ENCODE results near the gene DNASE1L3.
"Not testable (repeated sequence)": the region's sequence is repeated elsewhere in the genome, so short reads cannot be mapped to it uniquely, and the experiment has no call there.

DNASE1L3 gene

DNA sequence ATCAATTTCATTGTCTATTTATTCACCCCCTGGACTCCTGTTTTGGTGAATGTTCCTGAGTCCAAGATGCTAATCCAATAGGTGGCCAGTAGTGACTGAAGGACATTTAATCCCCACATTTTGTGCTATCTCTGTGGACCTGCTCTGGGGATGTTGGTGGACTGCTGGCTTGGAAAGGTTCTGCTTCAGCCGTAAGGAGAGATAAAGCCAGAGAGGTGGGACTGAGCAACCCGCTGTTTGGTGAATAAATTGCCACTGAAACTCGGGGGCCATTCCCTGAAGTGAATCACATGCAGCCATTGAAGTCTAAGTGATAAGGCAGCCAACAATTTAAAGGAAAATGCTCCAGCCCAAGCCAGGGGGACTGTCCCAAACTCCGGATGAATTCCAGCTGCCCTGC is 25.2 kb upstream of the DNASE1L3 start:
- no peak for DNase-seq (ENCODE audit: low spot score)

DNA sequence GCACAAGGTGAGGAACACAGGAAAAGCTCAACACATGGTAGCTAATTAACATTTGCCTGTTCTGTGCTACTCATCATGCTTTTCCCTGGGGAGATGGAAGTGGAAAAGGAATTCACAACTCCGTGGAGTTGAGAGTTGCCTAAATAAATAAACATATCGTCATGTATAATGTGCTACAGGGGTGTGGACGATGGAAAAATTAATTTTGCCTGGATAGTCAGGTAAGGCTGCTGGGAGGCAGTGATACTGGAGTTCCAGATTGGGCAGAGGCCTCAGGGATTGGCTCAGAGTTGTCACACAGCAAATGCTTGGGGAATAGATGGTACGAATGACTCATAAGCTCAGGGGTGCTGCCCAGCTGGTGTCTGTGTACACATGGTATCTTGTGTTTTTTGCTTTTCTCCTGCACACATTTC is 23.8 kb upstream of the DNASE1L3 start:
- DNase-seq (ENCODE audit: low spot score): peak; percentile 64

DNA sequence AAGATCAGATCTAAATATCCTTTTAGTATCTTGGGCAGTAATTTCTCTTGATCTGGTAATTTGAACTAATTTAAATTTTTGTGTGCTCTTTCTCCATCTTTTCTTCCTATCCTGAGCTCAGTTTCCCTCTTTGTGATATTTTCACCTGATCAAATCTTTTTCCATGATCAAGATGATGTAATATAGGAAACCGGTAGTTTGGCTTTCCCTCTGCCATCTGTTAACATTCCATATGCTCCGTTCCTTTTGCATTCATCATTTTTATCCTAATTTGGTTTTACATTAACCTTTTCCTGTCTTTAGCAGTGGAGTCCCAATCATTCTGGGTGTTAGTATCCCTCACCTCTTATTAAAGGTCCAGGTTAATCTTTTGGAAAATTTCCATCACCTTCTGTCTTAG is 20.9 kb upstream of the DNASE1L3 start:
- DNase-seq (ENCODE audit: low spot score): no peak

DNA sequence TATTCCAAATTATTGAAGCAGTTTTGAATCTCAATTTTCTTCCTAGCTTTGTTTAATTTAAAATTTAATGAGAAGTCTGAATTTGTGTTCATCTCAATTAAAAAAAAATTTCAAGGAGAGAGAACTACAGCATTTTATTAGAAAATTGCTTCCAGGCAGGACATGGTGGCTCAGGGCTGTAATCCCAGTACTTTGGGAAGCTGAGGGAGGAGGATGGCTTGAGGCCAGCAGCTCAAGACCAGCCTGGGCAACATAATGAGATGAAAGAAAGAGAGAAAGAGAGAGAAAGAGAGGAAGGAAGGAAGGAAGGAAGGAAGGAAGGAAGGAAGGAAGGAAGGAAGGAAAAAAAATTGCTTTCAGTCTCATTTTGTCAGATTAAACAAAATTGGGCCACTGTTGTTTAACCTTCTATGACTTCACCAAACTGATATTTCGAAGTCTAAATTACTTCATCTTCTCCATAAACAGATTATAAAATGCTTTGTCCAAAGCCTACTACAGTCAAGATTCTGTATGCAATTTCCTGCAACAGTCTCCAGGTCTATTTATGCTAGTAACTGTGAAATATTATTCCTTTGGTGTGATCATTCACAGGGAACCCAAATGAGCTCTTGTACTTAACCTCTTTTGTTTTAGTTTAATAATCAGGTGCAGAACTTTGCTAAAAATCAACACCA is 20.2 kb upstream of the DNASE1L3 start:
- DNase-seq (ENCODE audit: low spot score): no peak

DNA sequence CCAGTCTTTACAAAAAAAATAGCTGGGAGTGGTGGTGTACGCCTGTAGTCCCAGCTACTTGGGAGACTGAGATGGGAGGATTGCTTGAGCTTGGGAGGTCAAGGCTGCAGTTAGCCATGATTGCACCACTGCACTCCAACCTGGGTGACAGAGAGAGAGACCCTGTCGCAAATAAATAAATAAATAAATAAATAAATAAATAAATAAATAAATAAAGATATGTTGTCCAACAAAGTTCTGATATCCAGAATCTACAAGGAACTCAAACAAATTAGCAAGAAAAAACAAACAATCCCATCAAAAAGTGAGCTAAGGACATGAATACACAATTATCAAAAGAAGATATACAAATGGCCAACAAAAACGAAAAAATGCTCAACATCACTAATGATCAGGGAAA is 17.2 kb upstream of the DNASE1L3 start:
- DNase-seq (ENCODE audit: low spot score): not testable (repeated sequence)

DNA sequence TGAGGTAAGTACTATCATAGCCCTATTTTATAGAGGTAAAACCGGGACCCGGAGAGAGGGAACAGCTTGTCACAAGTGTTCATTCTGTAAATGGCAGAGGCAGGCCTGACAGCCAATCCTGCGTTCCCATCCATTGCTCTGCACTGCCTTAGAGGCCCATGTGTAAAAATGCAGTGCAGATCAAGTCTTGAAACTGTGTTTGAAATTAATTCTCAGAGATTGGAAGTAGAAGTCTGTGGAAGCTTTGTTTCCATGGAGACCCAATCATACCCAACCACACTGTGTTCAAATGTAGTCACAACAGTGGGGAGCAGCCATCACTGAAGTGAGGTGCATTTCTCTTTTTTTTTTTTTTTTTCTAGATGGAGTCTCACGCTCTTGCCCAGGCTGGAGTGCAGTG is 13.1 kb upstream of the DNASE1L3 start:
- DNase-seq (ENCODE audit: low spot score): peak; percentile 39

DNA sequence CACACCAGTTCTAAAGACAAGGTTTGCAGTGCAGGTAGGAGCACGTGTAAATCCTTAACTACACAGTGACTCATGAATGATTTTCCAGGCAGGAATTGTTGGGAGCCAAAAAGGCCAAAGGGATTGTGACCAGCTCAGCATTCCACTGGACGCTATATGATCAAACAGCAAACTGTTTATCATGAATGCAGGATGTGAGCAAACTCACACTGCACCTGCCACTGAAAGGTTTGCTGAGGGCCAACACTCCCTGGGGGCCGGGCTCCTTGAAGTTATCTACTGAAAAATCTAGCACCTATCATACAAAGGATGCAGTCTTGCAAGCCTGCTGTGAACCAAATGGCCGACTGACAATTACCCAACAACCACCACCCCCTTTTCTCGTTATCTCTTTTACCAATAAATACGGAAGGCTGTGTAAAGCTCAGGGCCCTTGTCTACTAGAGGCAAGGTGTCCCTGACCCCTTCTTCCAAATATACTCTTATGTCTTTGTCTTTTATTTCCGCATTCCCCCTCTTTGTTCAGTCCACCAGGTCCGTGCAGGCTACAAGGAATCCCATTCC is 11.5 kb upstream of the DNASE1L3 start:
- DNase-seq (ENCODE audit: low spot score): no peak

DNA sequence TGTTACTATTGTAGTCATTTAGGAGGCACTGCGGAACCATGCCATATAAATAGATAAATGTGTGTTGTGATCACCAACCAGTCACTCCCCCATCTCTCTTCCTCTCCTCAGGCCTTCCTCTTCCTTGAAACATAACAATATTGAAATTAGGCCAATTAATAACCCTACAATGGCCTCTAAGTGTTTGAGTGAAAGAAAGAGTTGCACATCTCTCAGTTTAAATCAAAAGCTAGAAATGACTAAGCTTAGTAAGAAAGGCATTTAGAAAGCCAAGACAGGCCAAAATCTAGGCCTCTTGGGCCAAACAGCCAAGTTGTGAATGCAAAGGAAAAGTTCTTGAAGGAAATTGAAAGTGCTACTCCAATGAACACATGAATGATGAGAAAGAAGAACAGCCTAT is 8.1 kb upstream of the DNASE1L3 start:
- DNase-seq (ENCODE audit: low spot score): no peak

DNA sequence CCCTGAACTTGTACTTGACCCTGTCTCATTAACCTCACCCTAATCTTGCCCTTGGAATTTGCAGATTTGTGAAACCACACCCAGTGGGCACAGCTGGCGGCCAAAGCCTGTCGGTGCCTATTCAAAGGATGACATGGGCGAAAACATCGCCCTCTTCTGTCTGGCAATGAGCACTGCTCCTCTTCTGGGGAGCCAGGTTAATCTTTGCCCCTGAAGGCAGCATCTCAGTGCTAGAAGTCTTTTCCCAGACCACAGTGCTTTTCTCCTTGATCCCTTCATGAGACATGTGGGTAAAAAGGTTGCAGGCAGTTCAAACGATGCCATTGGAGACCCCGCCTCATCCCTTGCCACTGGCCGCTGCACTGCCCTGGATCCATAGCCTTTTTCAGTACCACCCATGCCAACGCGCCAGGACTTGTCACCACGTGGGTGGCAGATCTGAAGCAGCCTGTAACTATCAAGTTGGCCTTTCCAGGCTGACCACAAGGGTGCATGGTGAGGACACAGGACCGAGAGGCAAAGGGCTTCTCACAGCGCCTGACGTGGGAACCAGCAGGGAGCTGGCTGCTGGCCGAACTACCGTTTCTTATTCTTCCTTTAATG is 6.5 kb upstream of the DNASE1L3 start:
- DNase-seq (ENCODE audit: low spot score): peak; percentile 94

DNA sequence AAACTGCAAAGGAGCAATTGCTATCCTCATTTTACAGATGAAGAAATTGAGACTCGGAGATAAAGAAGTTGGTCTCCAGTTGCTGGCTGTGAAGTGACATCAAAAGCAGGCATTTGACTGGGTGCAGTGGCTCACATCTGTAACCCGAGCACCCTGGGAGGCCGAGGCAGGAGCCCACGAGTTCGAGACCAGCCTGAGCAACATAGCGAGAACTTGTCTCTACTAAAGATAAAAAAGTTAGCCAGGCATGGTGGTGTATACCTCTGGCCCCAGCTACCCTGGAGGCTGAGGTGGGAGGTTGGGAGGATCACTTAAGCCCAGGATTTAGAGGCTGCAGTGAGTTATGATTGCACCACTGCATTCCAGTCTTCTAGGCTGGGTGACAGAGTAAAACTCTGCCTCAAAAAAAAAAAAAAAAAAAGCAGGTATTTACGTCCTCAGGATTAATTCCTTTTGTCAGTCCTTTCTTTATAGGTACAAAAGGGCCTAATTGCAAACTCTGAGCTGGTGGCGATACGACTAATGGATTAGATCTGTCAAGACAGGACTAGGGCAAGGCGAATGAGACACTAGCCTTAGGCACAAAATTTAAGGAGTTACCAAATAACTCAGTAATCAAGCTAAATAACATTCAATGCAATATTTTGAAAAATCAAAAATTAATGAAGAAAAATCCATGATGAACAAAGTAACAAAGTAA is 5.9 kb upstream of the DNASE1L3 start:
- no peak for DNase-seq (ENCODE audit: low spot score)

DNA sequence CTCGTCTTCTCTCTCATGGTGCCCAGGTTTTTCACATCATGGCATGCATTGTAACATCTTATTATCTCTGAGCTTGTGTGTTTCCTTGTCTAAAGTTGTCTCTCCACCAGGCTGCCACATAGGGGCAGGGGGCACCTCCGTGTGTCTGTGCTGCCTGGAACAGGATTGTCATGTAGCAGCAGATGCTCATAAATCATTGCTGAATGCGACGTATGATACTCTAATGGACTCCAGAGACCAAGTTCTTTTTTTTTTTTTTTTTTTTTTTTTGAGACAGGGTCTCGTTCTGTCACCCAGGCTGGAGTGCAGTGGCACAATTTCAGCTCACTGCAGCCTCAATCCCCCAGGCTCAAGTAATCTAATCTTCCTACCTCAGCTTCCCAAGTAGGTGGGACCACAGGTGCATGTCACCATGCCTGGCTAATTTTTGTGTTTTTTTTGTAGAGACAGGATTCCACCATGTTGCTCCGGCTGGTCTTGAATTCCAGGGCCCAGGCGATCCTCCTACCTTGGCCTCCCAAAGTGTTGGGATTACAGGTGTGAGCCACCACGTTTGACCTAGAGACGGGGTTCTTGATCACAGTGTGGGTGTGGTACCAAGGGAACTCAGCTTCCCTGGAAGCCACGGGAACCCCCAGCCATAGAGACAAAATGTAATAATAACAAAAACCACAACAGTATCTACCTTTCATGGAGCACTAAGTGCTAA is 4.7 kb upstream of the DNASE1L3 start:
- DNase-seq (ENCODE audit: low spot score): no peak

DNA sequence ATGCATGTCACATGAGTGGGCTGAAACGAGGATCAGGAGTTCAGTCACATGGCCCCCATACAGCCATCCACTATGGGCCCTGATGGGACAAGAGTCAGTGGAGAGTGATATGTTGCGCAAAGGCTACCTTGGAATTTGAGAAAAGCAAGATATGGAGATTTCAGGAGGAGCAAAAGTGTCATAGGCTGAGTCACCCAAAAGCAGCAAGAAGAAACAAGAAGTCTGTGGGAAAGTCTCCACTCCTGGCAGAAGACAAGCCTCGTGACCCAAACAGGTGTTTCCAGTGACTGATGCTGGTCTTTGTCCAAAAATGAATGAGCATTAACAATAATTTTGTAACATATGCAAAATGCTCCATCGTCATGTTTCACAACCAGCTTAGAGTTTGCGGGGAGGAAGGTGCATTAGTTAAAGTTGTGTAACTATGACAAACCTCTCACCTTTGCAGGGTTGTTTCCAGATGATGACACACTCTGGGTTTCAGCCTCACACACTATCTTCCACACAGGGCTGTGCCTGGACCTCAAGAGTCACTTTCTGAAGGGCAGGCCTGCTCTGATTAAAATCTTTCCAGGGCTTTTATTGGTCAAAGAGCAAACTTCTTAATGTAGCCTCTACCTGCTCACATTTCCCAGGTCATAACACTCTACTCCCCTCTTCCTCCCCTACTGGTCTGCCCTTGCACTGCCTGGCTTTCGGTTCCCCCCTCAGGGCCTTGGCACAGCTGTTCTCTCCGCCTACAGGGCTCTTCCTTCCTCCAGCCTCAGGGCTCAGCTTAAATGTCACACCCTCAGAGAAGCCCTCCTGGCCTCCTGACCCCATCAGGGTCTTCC is 3.9 kb upstream of the DNASE1L3 start:
- DNase-seq (ENCODE audit: low spot score): peak; percentile 50

DNA sequence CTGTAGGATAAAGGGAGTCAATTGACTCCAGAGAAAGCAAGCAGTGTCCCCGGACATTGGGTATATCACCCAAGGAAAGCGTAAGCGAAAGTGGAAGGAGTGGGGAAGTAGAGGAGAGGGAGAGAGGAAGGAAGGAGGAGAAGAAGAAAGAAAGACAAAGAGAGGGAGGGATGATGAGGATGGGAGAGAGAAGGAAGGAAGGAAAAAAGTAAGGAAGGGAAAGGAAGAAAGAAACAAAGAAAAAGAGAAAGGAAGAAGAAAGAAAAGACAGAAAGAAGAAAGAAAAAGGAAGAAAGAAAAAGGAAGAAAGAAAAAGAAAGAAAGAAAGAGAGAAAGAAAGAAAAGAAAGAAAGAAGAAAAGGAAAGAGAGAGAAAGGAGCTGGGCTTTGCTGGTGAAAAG is 839 bp downstream of the DNASE1L3 start:
- DNase-seq (ENCODE audit: low spot score): no peak

DNA sequence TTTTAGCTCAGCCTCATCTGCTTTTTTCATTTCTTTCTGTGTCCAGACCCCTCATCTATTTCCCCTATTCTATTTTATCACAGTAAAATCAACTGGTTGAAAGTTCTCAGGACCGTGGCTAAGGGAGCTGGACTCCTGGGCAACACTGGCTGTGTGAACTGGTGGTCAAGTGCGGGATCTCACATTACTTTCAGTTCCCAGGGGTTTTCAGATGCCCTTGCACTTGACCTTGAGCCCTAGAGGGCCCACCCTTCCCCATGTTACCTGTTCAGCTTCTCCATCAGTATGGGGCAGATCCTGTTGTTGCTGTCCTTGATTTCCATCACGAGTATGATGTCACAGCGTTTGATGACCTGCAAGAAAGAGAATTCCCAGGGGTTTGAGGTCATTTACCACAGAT is 2.8 kb downstream of the DNASE1L3 start:
- no peak for DNase-seq (ENCODE audit: low spot score)

DNA sequence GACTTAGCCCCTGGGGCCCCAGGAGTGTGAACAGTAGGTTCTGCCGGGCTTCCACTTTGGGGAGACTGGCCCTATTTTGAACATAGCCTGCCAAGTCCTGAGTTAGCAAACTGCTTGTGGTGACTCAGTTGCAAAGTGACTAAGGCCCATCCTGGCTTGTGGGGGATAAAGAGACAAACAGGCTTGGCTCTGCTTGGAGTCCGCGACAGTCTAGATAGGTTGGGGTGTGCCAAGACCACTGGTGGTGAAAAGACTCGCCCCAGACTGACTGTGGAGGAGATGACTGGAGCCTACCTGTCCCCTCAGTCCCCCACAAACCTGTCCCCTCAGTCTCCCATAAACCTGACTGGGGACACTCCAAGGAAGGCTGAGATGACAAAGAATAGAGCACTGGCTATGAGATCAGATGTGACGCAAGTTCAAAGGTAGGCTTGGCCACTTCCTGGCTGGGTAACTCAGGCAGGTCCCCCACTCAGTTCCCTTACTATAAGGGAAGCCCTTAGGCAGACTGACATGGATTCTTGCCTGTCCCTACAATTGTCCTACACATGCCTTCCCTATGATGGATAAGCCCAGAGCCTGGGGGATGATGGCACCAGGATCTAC is 4.3 kb downstream of the DNASE1L3 start:
- DNase-seq (ENCODE audit: low spot score): peak; percentile 47

DNA sequence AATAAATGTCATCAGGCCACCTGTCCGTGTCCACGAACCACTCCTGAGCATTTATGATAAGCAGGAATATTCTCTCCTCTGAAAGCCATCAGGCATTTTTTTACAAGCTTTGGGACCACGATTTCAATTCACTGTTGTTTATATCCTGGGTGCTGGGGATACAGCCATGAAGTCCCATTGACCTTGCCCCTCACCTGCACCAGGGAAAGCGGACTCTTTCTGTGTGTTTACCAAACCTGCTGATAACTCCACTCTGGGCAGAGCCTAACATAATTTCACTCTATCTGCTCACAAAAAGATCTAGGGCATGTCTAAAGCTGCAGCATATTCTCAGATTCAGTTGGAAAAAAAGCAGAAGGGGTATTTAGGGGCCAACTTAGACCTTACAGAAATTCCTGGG is 4.8 kb downstream of the DNASE1L3 start:
- no peak for DNase-seq (ENCODE audit: low spot score)

DNA sequence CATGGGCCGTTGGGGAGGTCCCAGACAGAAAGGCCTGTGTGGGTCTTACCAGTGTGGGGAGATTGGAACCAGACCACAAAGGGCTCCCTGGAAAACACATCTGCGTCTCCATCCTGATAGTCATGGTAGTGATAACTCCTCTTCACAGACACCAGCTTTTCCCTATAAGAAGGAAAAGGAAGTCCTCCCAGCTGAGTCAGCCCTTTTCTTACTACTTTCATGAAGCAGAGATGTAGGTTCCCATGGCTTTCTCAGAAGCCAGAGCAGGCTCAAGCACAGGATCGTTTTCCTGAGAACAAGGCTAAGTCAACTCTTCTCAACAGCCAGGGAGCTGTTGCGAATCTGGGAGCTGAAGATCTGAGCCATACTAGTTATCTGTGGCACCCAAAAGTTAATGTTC is 6.1 kb downstream of the DNASE1L3 start:
- no peak for DNase-seq (ENCODE audit: low spot score)

DNA sequence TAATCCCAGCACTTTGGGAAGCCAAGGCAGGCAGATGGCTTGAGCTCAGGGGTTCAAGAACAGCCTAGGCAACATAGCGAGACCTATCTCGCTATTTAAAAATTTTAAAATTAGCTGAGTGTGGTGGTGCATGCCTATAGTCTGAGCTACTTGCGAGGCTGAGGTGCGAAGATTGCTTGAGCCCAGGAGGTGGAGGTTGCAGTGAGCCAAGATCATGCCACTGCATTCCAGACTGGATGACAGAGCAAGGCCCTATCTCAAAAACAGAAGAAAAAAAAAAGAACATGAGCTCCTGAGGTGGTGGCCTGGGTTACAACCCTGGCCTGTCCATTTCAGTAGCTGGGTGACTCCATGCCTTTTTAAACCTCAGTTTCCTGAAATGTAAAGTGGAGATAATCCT is 7.2 kb downstream of the DNASE1L3 start:
- DNase-seq (ENCODE audit: low spot score): no peak

DNA sequence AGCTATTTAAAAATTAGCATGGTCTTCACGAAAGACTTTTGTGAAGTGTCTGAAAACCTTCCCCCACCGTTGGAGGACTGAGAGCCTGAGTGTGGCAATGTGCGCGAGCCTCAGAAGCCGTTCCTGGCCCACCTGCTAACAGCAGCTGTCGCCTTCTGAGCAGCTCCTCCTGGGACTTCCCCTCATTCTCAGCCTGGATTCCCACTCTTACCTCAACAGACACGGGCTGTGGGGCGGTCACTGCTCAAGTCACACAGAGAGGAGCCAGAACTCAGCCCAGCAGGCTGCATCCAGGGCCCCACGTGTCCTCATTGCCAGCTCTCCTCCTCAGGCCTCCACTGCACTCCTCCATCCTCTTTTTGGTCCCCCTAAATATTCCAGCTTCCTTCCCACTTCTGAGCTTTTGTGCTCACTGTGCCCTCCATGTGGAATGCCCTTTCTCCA is 7.8 kb downstream of the DNASE1L3 start:
- DNase-seq (ENCODE audit: low spot score): no peak

DNA sequence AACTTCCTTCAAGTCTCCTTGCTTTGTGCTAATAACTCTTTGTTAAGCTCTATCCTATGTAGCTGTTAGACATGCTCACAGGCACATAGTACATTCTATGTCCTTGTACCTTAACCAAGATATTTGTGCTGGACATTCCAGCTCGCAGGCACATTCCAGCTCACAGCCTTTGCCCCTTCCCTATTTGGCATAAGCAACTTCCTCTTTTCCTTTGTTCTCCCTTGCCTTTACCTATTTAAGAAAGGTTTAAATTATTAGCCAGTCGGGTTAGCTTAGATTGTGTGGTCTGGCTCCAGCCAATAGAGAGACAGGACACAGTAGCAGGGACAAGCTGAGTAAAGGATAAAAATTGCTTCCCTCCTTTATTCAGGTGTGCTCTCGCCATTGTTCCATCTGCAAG is 9.3 kb downstream of the DNASE1L3 start:
- not testable (repeated sequence) for DNase-seq (ENCODE audit: low spot score)

DNA sequence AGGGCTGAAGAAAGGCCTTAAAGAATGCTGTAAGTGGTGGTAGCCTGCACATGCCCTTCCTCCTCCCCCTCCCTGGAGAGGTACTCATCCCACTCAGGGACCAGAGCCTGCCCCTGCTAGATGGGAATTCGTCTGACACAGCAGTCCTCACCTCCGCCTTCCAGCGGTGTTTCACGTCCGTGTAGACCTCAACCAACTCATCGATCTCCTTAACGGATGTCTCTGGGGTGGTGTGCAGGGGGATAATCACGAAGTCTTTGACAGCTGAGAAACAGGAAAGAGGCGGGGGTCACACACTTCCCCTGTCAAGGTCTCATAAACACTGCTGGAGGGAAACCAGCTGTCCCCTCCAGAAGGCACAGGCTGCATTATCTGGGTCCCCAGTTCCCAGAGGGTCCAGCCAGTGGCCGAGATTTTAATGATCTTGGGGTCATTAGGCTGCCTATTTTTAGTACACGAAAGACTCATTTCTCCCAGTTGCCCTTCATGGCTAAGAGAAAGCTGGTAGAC is 9.9 kb downstream of the DNASE1L3 start:
- DNase-seq (ENCODE audit: low spot score): no peak
